Brain pericyte (primary cell): ENCODE data around the gene MICAL3.

ENCODE experiments used
- DNase-seq: peaks from one replicate; pipeline ENCODE4 v3.0.0-alpha.2; 2012; ENCODE audit warnings: low read depth, low spot score

Gene MICAL3

GRCh38 chr22:17955590-17956379, 68.6 kb downstream of the MICAL3 start:
- no peak for DNase-seq

- no peak for DNase-seq
Measured at GRCh38 chr22:17954860-17955587, 69.3 kb downstream of the MICAL3 start.

DNA sequence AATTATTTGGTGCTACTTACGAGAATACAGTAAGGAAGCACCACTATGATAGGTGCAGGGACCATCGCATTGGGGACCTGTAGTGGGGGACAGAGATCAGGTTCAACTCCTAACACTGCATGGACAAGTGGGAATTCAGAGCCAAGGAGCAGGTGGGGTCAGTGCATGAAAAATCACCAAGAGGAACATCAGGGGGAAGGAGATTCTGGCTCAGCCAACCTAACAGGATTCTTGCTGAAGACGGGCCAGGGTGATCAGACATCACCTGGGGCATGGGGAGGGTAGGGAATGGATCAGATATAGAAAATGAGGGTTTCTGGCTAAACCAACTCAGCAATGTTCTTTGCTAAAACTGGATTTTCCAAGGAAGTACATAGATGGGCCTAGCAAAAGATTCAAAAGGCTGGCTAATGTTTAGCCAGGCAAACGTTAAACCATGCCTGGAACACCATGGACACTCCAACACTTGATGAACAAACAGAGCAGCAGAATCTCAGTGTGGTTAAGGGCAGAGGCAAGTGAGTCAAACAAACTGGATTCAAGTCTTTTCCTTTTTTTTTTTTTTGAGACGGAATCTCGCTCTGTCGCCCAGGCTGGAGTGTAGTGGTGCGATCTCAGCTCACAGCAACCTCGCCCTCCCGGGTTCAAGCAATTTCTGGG, 70.0 kb downstream of the MICAL3 start:
- DNase-seq = no peak

- DNase-seq = no peak
Measured at GRCh38 chr22:17953147-17953546, 71.2 kb downstream of the MICAL3 start.

DNA sequence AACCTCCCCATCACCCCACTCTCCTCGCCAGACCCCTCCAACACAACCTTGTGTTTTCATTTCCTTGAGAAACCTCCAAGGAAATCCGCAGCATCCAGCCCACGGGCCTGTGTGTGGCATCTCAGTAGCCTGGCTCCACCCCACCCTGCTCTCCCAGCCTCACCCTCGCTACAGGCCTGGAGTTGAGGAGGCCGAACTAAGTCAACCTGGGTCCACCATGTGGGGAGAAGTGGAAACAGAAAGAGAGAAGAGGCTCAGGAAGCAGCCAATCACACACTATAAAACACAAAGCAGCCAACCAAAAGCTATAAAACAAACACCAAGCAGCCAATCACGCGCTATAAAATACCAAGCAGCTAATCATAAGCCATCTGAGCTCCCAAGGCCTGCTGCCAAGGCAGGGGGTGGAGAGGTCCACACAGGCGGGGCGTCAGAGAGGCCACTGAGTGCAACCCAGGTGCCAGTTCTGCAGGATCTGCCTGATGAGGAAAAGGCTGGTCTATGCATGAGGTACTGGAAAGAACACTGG, 72.0 kb downstream of the MICAL3 start:
- DNase-seq = no peak

DNA sequence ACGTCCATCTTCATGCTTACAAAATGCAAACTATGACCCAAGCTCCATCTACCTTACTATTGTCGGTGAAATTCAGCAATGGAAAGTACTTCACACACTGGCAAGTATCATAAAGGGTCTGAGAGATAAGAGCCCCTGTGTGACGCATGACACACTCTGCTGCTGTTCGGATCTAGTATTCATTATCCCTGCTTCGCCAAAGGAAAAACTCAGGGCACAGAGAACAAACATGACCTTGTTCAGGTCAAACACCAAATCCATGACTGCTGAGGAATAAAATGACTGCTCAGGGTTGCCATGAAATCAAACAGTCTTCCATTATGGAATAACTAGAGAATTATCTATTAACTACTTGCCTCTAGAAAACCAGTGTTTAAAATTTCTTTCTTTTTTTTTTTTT, 73.0 kb downstream of the MICAL3 start:
- DNase-seq = no peak

DNA sequence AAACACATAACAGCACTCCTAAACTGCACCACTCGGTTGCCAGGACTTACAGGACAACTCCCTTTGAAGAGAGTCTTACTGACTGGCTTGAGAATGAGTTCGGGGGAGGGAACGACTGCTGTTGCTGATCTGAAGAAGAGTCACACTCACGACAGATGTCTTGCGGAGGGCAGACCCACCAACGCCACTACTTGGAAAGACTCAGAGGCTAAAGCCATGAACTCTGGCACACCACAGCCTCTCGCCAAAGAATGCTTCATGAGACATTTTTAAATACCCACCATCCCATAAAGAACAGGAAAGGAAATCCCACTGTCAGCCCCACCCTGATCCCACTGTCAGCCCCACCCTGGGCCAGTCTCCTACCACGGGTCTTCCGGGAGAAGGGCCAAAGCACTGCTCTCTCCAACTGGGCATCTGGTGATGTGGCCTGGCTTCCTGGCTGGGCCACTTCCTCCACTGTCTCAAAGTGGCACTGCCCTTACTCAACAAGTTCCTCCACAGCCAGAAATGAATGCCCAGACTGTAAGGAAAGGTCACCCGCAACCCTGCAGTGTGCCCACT, 73.6 kb downstream of the MICAL3 start:
- no peak for DNase-seq

- DNase-seq = no peak
Measured at GRCh38 chr22:17949642-17950473, 74.5 kb downstream of the MICAL3 start.

DNA sequence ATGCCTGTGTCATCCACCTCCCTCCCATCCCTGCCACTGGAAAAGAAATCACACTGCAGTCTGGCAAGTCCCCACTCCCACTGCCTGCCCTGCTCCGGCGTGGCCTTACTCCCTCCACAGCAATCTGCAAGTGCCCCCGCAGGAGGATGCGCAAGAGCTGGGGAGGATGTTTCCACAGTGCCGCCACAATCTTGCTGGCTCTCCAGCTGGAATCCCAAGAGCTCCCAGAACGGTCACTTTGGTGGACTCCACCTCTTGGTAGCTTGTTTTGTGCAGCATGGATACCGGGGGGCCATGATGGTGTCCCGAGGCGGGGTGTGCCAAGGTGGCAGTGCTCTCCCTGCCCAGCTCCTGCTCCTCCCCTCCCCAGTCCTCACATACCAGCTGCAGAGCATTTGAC, 76.3 kb downstream of the MICAL3 start:
- no peak for DNase-seq

DNA sequence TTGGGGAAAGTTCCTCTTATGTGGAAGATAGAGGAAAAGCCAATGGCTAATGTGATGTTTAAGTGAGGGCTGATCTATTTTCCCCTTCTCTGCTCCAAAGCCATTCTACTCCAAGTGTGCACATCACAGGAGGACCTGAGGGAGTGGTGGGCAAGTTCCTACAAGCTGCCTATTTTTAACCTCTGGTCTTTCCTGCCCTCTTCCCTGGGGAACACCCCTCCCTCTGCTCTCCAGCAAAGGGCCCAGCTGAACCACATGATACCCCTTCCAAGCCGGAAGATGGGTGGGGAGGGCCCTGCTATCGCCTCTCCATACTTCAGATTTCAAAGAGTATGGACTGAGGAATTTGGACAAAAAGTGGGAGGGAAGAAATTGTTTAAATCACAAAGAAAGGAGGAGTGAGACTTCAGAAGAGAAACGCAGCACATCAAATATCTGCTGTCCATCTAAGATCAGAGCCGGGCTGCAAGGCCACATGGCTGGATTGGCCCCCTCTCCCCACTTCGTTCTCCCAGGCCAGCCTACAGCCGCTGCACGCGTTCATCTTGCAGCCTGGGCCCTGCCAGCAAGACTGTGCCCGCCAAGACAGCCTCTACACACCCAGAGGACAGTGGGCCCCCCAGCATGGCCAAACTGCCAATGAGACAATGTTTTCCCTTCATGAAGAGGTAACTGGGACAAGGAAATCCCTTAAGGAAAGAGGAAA, 77.5 kb downstream of the MICAL3 start:
- DNase-seq = no peak

GRCh38 chr22:17945888-17946648, 78.3 kb downstream of the MICAL3 start:
- no peak for DNase-seq

DNA sequence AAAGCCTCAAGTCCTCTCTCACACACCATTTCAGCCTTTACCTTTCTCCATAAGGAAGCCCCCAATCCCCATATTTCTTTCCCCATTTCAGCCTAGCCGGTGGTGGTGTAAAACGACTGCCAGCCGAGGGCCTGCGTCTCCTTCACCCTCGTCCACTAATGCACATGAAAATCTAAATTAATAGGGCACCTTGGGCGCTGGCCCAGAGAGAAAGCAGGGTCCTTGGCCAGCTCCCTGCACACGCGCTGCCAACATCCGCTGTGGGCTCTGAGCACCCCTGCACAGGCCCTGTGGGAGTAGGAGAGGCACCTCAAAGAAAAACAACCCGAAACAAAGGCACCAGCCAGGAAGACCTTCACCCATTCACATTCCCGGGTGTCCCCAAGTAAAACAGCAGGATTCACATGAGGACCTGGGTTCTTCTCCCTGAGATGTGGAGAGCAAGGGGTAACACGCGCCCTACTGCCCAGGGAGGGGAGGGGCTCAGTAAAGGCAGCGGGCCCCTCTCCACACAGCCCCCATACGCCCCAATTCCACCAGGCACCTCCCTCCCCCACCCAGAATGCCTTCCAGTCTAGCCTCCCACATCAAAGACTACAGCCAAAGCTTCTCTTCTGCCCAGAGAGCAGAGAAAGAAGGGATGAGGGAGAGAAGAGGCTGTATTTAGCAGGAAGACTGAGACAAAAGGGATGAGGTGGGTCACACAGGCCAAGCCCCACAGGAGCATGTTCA, 79.0 kb downstream of the MICAL3 start:
- no peak for DNase-seq

DNA sequence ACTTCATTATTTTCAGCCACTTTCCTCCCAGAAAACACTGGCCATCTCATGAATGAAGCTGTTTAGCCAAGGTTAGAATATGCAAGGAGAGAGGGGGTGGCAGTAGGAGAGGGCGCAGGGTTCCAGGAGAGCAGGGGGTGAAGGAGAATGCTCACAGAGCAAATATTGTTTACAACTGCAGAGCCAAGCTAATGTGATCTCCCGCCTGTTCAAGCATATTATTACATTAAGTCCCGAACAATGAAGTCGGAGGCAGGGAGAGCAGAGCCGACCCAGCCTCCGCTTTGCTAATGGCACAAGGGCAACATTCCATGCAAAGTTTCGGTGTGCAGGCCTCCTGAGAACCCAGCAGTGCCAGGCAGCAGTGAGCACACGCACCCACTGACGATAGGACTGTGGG, 80.1 kb downstream of the MICAL3 start:
- no peak for DNase-seq

DNA sequence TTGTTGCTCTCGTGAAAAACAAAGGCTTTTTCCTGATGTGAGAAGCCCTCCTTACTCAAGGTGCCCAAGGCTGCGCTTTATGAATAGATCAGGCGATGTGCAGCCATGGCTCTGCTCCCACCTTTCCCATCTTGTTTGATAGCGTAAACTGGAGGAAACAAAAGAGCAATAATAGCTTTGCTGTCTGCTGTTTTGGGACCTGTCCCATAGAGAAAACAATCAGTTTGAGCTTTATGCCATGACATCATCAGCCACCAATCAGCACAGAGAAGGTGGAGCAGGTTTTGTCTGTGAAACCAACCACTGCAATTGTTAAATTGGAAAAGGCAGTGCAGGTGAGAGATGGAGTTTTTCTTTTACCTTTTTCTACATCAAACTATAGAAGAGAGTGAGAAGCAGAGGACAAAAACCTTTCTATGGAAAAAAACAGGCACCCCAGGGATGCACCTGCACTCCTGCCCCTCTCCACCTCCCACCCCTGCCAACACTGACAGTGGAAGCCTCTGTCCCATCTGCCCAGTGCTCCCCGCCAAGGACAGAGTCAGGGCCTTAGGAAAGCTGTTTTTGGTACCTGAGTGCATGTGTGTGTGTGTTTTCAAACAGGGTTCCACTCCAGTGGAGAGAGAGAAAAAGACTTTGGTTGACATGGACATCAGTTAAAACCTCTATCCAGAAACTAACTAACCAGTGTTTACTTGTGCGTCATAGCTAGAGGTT, 80.7 kb downstream of the MICAL3 start:
- DNase-seq = no peak

DNA sequence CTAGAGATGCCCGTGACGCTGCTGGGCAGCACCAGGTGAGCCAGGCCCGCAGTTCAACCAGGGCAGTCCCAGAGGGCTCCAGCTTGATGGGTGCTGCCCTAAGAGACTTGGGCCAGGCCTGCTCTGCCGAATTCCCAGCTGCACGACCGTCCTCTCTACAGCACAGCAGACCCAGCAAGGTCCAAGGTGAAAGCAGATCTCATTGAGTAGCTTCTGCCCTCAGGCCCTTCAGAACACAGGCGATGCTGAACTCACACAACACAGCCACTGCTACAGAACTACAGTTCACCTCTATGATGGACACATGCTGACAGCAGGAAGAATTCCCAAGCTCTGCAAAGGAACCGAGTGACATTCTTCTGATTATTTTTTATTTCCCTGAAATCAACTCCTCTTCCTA, 81.6 kb downstream of the MICAL3 start:
- DNase-seq = no peak

- DNase-seq = no peak
Measured at GRCh38 chr22:17941471-17942406, 82.6 kb downstream of the MICAL3 start.

- DNase-seq = no peak
Measured at GRCh38 chr22:17939579-17939978, 84.8 kb downstream of the MICAL3 start.
